ENCODE measurements around the gene PLOD3. TPM values are rescaled to one million over a fixed set of nuclear protein-coding genes. Genes with fewer than 3 reads are reported as not detected.

The PLOD3 gene
- total and polyA plus RNA-seq, 10 donors: 20.4 to 72.5 (median 50.3) TPM

GRCh38 chr7:101243646-101244374, 26.4 kb upstream of the PLOD3 start:
- no peaks in the 10 kb centered on the region for H3K27me3 ChIP-seq (replicated peaks in 1 of 7)
- intact Hi-C loops (cut with DNase I; ENCODE audit: low total_unique reads): no loop called here
- no peak for DNase-seq
- no peaks in the 10 kb centered on the region for H3K9me3 ChIP-seq
- TF ChIP-seq POLR2AphosphoS5 (IDR thresholded peaks at IDR 0.05) (no peak), POLR2A (IDR thresholded peaks at IDR 0.05) (no peak)
- TF ChIP-seq, protein P1, sequence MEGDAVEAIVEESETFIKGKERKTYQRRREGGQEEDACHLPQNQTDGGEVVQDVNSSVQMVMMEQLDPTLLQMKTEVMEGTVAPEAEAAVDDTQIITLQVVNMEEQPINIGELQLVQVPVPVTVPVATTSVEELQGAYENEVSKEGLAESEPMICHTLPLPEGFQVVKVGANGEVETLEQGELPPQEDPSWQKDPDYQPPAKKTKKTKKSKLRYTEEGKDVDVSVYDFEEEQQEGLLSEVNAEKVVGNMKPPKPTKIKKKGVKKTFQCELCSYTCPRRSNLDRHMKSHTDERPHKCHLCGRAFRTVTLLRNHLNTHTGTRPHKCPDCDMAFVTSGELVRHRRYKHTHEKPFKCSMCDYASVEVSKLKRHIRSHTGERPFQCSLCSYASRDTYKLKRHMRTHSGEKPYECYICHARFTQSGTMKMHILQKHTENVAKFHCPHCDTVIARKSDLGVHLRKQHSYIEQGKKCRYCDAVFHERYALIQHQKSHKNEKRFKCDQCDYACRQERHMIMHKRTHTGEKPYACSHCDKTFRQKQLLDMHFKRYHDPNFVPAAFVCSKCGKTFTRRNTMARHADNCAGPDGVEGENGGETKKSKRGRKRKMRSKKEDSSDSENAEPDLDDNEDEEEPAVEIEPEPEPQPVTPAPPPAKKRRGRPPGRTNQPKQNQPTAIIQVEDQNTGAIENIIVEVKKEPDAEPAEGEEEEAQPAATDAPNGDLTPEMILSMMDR (IDR thresholded peaks at IDR 0.05 in 8 of 11, conservative IDR thresholded peaks at IDR 0.05 in 3 of 11): no peak
- H3K36me3 ChIP-seq: peaks cover 0 to 64% (median 21%) of the 10 kb centered on the region in 6 donors
- H3K4me3 ChIP-seq: peak overlapping the region; percentile 70 to 98 (median 81)
- peak overlapping the region; percentile 91 to 99 (median 98) for H3K27ac ChIP-seq
- H3K4me1 ChIP-seq: peaks cover 25 to 89% (median 66%) of the 10 kb centered on the region in 6 donors
- WGBS, 5 donors: 19 to 31% (median 20%) methylated on average over 14 to 28 of the region's 28 CpGs

DNA sequence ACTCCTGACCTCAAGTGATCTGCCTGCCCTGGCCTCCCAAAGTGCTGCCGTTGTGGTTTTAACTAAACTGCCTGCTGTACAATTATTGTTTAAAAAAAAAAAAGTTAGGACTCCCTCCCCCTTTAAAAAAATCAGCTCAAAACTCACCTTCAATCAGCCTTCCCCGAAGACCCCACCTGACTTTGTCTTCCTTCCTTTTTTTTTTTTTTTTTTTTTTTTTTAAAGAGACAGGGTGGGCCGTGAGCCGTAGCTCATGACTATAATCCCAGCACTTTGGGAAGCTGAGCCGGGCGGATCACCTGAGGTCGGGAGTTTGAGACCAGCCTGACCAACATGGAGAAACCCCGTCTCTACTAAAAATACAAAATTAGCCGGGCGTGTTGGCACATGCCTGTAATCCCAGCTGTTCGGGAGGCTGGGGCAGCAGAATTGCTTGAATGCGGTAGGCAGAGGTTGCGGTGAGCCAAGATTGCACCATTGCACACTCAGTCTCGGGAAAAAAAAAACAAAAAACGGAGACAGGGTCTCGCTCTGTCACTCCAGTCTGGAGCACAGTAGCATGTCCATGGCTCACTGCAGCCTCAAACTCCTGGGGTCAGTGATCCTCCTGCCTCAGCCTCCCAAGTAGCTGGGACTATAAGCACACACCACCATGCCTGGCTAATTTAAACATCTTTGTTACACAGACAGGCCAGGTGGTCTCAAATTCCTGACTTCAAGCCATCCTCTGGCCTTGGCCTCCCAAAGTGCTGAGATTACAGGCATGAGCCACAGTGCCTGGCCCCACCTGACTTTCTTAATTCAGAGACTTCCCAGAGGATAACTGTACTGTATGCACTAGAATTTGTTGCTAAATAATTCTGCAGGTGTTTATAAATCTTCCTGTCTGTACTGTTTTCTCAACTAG, 24.3 kb upstream of the PLOD3 start:
- Histone ChIP-seq H3K9me3 (no peaks in the 10 kb centered on the region), H3K4me1 (peaks cover 29 to 95% (median 79%) of the 10 kb centered on the region in 6 donors), H3K36me3 (peaks cover 0 to 64% (median 32%) of the 10 kb centered on the region in 6 donors), H3K27me3 (replicated peaks in 1 of 7) (no peaks in the 10 kb centered on the region), H3K4me3 (peak overlapping the region in 2 of 8 donors; percentile 23 to 43), H3K27ac (peak overlapping the region in 6 of 8 donors; percentile 69 to 99 (median 93))
- intact Hi-C loops (cut with DNase I; ENCODE audit: low total_unique reads): no loop called here
- DNase-seq: no peak
- TF ChIP-seq, protein P1 (IDR thresholded peaks at IDR 0.05 in 8 of 11, conservative IDR thresholded peaks at IDR 0.05 in 3 of 11): no peak
- TF ChIP-seq POLR2A (IDR thresholded peaks at IDR 0.05) (no peak), POLR2AphosphoS5 (IDR thresholded peaks at IDR 0.05) (no peak)
- 43 to 63% (median 47%) methylated on average over 16 of the region's 16 CpGs for WGBS, 5 donors

DNA sequence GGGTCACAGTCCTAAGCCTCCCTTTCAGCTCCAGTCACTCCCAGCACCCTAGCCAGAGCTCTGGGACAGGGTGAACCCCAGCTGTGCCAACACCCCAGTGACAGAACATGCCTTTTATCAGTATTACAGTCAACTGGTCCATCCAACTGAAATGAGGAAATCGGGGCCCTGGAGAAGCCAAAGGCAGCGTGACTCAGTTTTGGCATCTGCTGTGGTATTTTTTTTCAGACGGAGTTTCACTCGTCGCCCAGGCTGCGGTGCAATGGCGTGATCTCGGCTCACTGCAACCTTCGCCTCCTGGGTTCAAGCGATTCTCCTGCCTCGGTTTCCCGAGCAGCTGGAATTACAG, 23.6 kb upstream of the PLOD3 start:
- intact Hi-C loops (cut with DNase I; ENCODE audit: low total_unique reads): no loop called here
- H3K27me3 ChIP-seq (replicated peaks in 1 of 7): no peaks in the 10 kb centered on the region
- H3K36me3 ChIP-seq: peaks cover 0 to 70% (median 32%) of the 10 kb centered on the region in 6 donors
- H3K4me1 ChIP-seq: peaks cover 29 to 95% (median 76%) of the 10 kb centered on the region in 6 donors
- H3K27ac ChIP-seq: peak overlapping the region in 7 of 8 donors; percentile 69 to 99 (median 91)
- DNase-seq: no peak
- peak overlapping the region in 2 of 8 donors; percentile 23 to 43 for H3K4me3 ChIP-seq
- no peaks in the 10 kb centered on the region for H3K9me3 ChIP-seq
- TF ChIP-seq, protein P1 (IDR thresholded peaks at IDR 0.05 in 8 of 11, conservative IDR thresholded peaks at IDR 0.05 in 3 of 11): no peak
- no peak for TF ChIP-seq POLR2AphosphoS5 (IDR thresholded peaks at IDR 0.05)
- TF ChIP-seq POLR2A (IDR thresholded peaks at IDR 0.05): no peak
- 52 to 80% (median 63%) methylated on average over 12 of the region's 12 CpGs for WGBS, 5 donors
